ENCODE data around the gene FBP1.
A peak's percentile ranks its signal among the peaks of the same experiment; 100 is the strongest.

Gene FBP1

GRCh38 chr9:94563548-94563947 lies 75.8 kb downstream of the FBP1 start:
- no peak for FAIRE-seq
- TF ChIP-seq, protein P1, sequence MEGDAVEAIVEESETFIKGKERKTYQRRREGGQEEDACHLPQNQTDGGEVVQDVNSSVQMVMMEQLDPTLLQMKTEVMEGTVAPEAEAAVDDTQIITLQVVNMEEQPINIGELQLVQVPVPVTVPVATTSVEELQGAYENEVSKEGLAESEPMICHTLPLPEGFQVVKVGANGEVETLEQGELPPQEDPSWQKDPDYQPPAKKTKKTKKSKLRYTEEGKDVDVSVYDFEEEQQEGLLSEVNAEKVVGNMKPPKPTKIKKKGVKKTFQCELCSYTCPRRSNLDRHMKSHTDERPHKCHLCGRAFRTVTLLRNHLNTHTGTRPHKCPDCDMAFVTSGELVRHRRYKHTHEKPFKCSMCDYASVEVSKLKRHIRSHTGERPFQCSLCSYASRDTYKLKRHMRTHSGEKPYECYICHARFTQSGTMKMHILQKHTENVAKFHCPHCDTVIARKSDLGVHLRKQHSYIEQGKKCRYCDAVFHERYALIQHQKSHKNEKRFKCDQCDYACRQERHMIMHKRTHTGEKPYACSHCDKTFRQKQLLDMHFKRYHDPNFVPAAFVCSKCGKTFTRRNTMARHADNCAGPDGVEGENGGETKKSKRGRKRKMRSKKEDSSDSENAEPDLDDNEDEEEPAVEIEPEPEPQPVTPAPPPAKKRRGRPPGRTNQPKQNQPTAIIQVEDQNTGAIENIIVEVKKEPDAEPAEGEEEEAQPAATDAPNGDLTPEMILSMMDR (IDR thresholded peaks at IDR 0.05; ENCODE audit: insufficient read depth, missing control alignments) = no peak
- DNase-seq (ENCODE audit: insufficient read length, low spot score) = no peak

DNA sequence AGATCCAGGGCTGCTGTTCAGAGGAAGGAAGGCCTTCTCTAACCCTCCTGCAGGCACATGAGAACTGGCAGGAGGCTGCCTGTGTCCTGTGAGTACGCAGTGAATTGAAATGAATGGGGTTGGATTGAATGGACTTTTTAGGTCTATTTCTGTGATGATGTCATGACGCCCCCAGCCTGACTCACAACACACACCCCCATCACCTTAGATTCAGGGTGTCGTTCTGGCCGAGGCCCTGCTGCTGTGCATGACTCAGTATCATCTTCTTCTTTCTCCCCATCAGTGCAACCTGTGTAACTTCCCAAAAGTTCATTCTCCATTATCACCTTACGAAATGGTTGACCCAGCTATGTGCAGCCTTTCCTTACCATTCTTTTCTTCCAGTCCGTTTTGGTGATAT lies 79.1 kb downstream of the FBP1 start:
- DNase-seq (ENCODE audit: insufficient read length, low spot score) (no peak), FAIRE-seq (no peak)
- TF ChIP-seq, protein P1 (IDR thresholded peaks at IDR 0.05; ENCODE audit: insufficient read depth, missing control alignments) = no peak

DNA sequence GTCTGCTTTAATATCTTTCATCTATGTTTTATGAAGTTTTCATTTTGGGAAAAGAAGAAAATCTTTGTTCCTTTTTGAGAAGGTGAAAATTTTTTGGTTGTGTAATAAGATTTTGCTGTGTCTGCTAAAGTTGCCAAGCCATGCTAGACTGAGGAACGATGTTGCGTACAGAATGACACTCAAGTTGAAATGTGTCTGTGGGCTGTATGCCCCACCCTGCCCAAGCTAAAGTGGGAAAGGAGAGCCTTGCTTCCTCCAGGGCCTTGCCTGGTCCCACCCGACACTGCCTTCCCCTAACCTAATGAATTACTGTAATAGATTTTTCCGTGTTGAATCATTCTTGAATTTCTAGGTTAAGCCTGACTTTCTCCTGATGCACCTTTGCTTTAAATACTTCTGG lies 81.9 kb downstream of the FBP1 start:
- TF ChIP-seq, protein P1 (IDR thresholded peaks at IDR 0.05; ENCODE audit: insufficient read depth, missing control alignments) = no peak
- FAIRE-seq (no peak), DNase-seq (ENCODE audit: insufficient read length, low spot score) (no peak)

DNA sequence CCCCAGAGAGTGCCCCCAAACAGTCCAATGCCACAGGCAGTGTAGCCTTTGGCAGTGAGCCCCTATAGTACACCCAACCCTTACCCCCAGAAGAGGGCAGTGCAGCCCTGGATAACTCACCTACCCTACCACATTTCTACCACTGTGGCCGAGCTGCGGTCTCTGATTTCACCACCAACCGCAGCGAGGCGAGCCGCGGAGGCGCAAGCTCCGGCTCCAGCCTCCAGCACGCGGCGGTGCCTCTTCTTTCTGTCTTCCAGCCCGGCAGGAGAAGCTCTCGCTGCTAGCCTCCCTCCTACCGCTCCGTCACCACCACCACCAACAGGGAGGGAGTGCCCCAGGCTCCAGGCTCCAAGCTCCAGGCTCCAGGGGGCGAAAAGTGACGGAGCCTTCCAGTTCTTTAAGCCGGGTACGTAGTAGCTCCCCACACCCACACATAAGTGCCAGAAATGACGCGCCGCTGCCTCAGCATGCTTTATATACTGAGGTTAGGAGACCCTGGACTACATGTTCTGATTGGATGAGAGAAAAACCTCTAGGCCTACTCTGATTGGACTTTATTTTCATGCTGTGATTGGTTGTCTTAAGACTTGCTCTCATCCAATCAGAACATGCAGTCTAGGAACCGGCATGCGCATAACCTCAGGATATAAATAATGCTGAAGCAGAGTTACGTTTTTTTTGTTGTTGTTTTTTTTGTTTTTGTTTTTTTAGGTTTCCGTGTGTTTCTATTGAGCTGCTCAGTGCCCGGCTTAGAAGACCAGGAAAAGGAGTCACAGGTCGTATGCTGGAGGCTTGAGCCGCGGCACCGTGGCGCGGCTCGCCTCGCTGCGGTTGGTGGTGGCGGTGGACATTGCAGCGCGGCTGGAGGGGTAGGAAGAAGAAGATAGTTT lies 84.6 kb downstream of the FBP1 start, which contains the start of gene PCAT7:
TSS of gene PCAT7 (plus strand) at position 645 of the 893 bp plus-strand sequence.
- DNase-seq (ENCODE audit: insufficient read length, low spot score) (peak; percentile 45), FAIRE-seq (no peak)
- TF ChIP-seq, protein P1 (IDR thresholded peaks at IDR 0.05; ENCODE audit: insufficient read depth, missing control alignments) = peak; percentile 61

DNA sequence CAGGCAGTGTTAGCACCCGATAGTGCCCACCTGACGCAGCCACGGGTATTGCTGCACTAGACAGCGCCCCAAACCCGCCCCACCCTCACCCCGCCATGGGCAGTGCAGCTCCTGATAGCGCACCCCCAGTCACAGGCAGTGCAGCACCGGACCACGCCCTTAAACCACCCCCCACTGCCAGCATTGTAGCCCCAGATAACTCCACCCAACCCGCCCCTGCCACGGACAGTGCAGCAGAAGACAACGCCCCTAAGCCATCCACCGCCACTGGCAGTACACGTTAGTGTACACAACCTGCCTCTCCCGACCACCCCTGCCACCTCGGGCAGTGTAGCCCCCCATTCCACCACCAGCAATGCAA lies 85.3 kb downstream of the FBP1 start:
- DNase-seq (ENCODE audit: insufficient read length, low spot score) (no peak), FAIRE-seq (no peak)
- TF ChIP-seq, protein P1 (IDR thresholded peaks at IDR 0.05; ENCODE audit: insufficient read depth, missing control alignments) = no peak

Measured in D721Med (cell line).